ENCODE results near the gene SYT12. TPM values are rescaled to one million over a fixed set of nuclear protein-coding genes. Genes with fewer than 3 reads are reported as not detected.

Gene SYT12
- polyA plus RNA-seq, 1 donor from 2014 or later = 2.3 TPM

GRCh38 chr11:67027483-67027930 lies 4.6 kb downstream of the SYT12 start:
- H3F3A ChIP-seq (ENCODE audit: insufficient read depth, low read length, poor library complexity, severe bottlenecking) = no peaks in the 10 kb centered on the region
- H3K27me3 ChIP-seq (ENCODE audit: insufficient read depth, low read depth, low read length) = peaks cover 28% of the 10 kb centered on the region
- no peaks in the 10 kb centered on the region for H3K36me3 ChIP-seq (ENCODE audit: insufficient read depth, low read length)
- H3K4me2 ChIP-seq (ENCODE audit: low read length) = no peak overlapping the region
- TF ChIP-seq SMC3 (conservative IDR thresholded peaks at IDR 0.05; ENCODE audit: poor library complexity) (no peak), RAD21 (conservative IDR thresholded peaks at IDR 0.05) (no peak), TAF1 (IDR thresholded peaks at IDR 0.05; ENCODE audit: low read depth) (no peak), EP300 (conservative IDR thresholded peaks at IDR 0.05; ENCODE audit: poor library complexity, severe bottlenecking) (no peak), CTCF (IDR thresholded peaks at IDR 0.05; ENCODE audit: poor library complexity, severe bottlenecking) (no peak), EZH2 (IDR thresholded peaks at IDR 0.05; ENCODE audit: borderline replicate concordance, insufficient read depth, low read length, poor library complexity, severe bottlenecking) (no peak), POLR2AphosphoS5 (IDR thresholded peaks at IDR 0.05) (no peak), MXI1 (conservative IDR thresholded peaks at IDR 0.05; ENCODE audit: poor library complexity, severe bottlenecking) (no peak), REST (IDR thresholded peaks at IDR 0.05; ENCODE audit: borderline replicate concordance) (no peak)
- H2AFZ ChIP-seq (ENCODE audit: low read depth, low read length) = no peak overlapping the region
- no peaks in the 10 kb centered on the region for H3K9me3 ChIP-seq (ENCODE audit: low read length)
- no peak overlapping the region for H3K9ac ChIP-seq (ENCODE audit: low read length)
- no peaks in the 10 kb centered on the region for H4K20me1 ChIP-seq (ENCODE audit: insufficient read depth)
- no peaks in the 10 kb centered on the region for H3K79me2 ChIP-seq (replicated peaks; ENCODE audit: insufficient read depth, low read length)
- H3K9me2 ChIP-seq (ENCODE audit: insufficient read depth, low read length) = no peaks in the 10 kb centered on the region
- no peak overlapping the region for H3K27ac ChIP-seq (ENCODE audit: low read length)
- H3K4me3 ChIP-seq (ENCODE audit: low read length) = no peak overlapping the region

- H3K79me2 ChIP-seq (replicated peaks; ENCODE audit: insufficient read depth, low read length) = no peaks in the 10 kb centered on the region
- no peak overlapping the region for H3K9ac ChIP-seq (ENCODE audit: low read length)
- TF ChIP-seq MXI1 (conservative IDR thresholded peaks at IDR 0.05; ENCODE audit: poor library complexity, severe bottlenecking) (no peak), POLR2AphosphoS5 (IDR thresholded peaks at IDR 0.05) (no peak), REST (IDR thresholded peaks at IDR 0.05; ENCODE audit: borderline replicate concordance) (no peak), RAD21 (conservative IDR thresholded peaks at IDR 0.05) (no peak), SMC3 (conservative IDR thresholded peaks at IDR 0.05; ENCODE audit: poor library complexity) (no peak), EZH2 (IDR thresholded peaks at IDR 0.05; ENCODE audit: borderline replicate concordance, insufficient read depth, low read length, poor library complexity, severe bottlenecking) (no peak), TAF1 (IDR thresholded peaks at IDR 0.05; ENCODE audit: low read depth) (no peak), CTCF (IDR thresholded peaks at IDR 0.05; ENCODE audit: poor library complexity, severe bottlenecking) (no peak), EP300 (conservative IDR thresholded peaks at IDR 0.05; ENCODE audit: poor library complexity, severe bottlenecking) (no peak)
- no peaks in the 10 kb centered on the region for H3F3A ChIP-seq (ENCODE audit: insufficient read depth, low read length, poor library complexity, severe bottlenecking)
- H2AFZ ChIP-seq (ENCODE audit: low read depth, low read length) = no peak overlapping the region
- peaks cover 23% of the 10 kb centered on the region for H3K27me3 ChIP-seq (ENCODE audit: insufficient read depth, low read depth, low read length)
- no peak overlapping the region for H3K27ac ChIP-seq (ENCODE audit: low read length)
- H4K20me1 ChIP-seq (ENCODE audit: insufficient read depth) = no peaks in the 10 kb centered on the region
- no peaks in the 10 kb centered on the region for H3K9me2 ChIP-seq (ENCODE audit: insufficient read depth, low read length)
- no peaks in the 10 kb centered on the region for H3K36me3 ChIP-seq (ENCODE audit: insufficient read depth, low read length)
- H3K4me2 ChIP-seq (ENCODE audit: low read length) = no peak overlapping the region
- no peaks in the 10 kb centered on the region for H3K9me3 ChIP-seq (ENCODE audit: low read length)
- no peak overlapping the region for H3K4me3 ChIP-seq (ENCODE audit: low read length)
These were observed 5.1 kb downstream of the SYT12 start for GRCh38 chr11:67027943-67028542.

All from neural cell (in vitro differentiated cells).